C4-2B (cell line): ENCODE data around the gene TJP3.

Source experiments
- CTCF ChIP-seq: fragments of 450-650 bp; conservative IDR thresholded peaks from 2 replicates; pipeline ENCODE4 v1.5.1; 2017; ENCODE audit warnings: mild to moderate bottlenecking
- ZFX ChIP-seq: fragments of 450-650 bp; IDR thresholded peaks from 2 replicates; pipeline ENCODE4 v1.6.1; 2017

GRCh38 chr19:3694361-3695123, 13.6 kb upstream of the TJP3 start:
- TF ChIP-seq CTCF: no peak
- no peak for TF ChIP-seq ZFX
